Measurements from ENCODE around the gene KMT2C. TPM values are rescaled to one million over a fixed set of nuclear protein-coding genes. Genes with fewer than 3 reads are reported as not detected.

Gene KMT2C
- total and polyA plus RNA-seq, 2 of the 8 experiments (the other 6 are each of a cell fraction or from before 2014, with no cell fraction given), result 9.1 to 40.8 TPM

DNA sequence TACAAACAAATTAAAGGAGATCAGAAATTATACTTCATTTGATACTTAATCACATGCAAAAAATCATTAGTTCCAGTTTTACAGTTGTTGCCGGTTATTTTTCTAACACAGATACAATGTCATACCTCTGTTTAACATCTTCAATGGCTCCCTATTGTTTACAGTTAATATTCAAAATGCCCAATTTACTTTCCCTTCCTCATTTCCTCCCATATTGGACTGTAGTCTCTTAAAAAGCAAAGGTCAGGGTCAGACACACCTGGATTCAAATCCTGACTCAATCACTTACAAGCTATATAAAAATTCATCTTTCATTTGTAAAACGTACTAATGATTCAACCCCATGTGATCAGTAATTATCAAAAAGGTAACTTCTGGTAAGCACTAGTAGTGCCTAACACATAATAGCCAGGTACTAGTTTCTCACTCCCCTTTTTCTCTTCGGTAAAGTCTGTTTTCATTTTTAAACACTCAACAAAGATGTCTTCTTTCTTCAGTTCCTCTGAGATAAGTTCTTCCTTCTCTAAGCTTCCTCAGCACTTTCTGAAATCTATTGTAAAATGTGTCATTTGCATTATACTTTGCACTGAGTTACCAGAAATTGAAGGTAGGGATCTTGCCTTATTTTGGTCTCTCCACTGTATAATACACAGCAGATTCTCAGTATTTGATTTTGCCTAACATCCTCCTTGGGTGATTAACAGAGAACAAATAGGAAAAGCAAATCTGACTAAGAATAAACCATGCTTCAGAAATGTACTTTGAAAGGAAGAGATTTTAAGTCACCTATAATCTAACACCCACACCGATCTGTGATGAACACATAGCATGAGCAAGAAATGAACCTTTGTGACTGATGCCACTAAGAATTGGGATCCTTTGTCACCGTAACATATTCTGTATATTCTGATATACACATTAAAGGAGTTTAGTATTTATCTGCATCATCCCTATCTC, 16.1 kb downstream of the KMT2C start:
- no peak overlapping the region for H2BK12ac ChIP-seq (ENCODE audit: low read depth, low read length)
- H3K27me3 ChIP-seq (replicated peaks in 1 of 4; ENCODE audit: control insufficient read depth in 3 of 4, extremely low read depth in 1 of 4, insufficient read depth in 3 of 4, low read length in 3 of 4), result no peaks in the 10 kb centered on the region
- H3K14ac ChIP-seq (ENCODE audit: insufficient read length), result no peak overlapping the region
- no peak overlapping the region for H4K91ac ChIP-seq (replicated peaks; ENCODE audit: insufficient read length, low read length)
- no peak overlapping the region for H4K5ac ChIP-seq (ENCODE audit: insufficient read length, low read depth, low read length)
- no peak overlapping the region for H3K56ac ChIP-seq (replicated peaks; ENCODE audit: insufficient read length, low read depth, low read length)
- FAIRE-seq (no peak), DNase-seq (ENCODE audit: low read depth in 1 of 2, low spot score in 2 of 2) (no peak)
- H3K23me2 ChIP-seq (ENCODE audit: low read depth, low read length), result no peaks in the 10 kb centered on the region
- peaks cover 0 to 2% of the 10 kb centered on the region in 2 experiments for H4K20me1 ChIP-seq (replicated peaks in 1 of 2; ENCODE audit: control insufficient read depth in 1 of 2, insufficient read depth in 2 of 2, low read length in 2 of 2)
- 89% methylated on average over 5 of the region's 5 CpGs; no CpG with 5 or more reads in 1 of the 2 experiments for WGBS, 2 experiments (ENCODE audit: extremely low coverage in 1 of 2, insufficient coverage in 1 of 2, insufficient read length in 1 of 2, insufficient replicate concordance in 2 of 2, low coverage in 1 of 2, low lambda C conversion rate in 2 of 2, missing lambda C conversion rate in 1 of 2)
- no peak overlapping the region for H2AFZ ChIP-seq (ENCODE audit: low read length)
- no peak overlapping the region for H3K4ac ChIP-seq (replicated peaks; ENCODE audit: insufficient read length, low read depth, low read length)
- H4K8ac ChIP-seq (ENCODE audit: extremely low read depth, insufficient read depth, low read length), result no peak overlapping the region
- no peak overlapping the region for H3K9ac ChIP-seq (replicated peaks in 1 of 4; ENCODE audit: extremely low read depth in 1 of 4, low read depth in 3 of 4, low read length in 3 of 4)
- ChIA-PET CTCF (ENCODE audit: partially characterized antibody) (no interaction called here), POLR2A (ENCODE audit: partially characterized antibody) (no interaction called here)
- H3K23ac ChIP-seq (ENCODE audit: insufficient read length), result no peak overlapping the region
- no peak overlapping the region for H2BK15ac ChIP-seq (ENCODE audit: low read length)
- no peaks in the 10 kb centered on the region for H3K4me1 ChIP-seq (replicated peaks in 1 of 4; ENCODE audit: control insufficient read depth in 3 of 4, insufficient read depth in 4 of 4, low read length in 3 of 4)
- no peak overlapping the region for H2BK120ac ChIP-seq (replicated peaks; ENCODE audit: low read depth, low read length)
- no peak overlapping the region for H2BK5ac ChIP-seq (ENCODE audit: low read depth, low read length)
- H3K18ac ChIP-seq (ENCODE audit: extremely low read depth, low read length), result no peak overlapping the region
- H2BK20ac ChIP-seq (ENCODE audit: low read length), result no peak overlapping the region
- no peaks in the 10 kb centered on the region; a peak in 1 of 8 replicates for H3K36me3 ChIP-seq (ENCODE audit: control insufficient read depth in 2 of 4, insufficient read depth in 4 of 4, low read length in 3 of 4)
- no peak overlapping the region for H3K27ac ChIP-seq (ENCODE audit: low read depth, low read length)
- H3K9me3 ChIP-seq (ENCODE audit: insufficient read depth in 2 of 2, low read depth in 1 of 2, low read length in 1 of 2), result 0 out of 4 replicates have a peak, but pooled peaks cover 0 to 4% of the 10 kb centered on the region in 2 experiments
- H3K4me3 ChIP-seq (ENCODE audit: extremely low read depth in 1 of 4, insufficient read depth in 2 of 4, low read depth in 3 of 4, low read length in 4 of 4), result no peak overlapping the region
- H3K4me2 ChIP-seq (ENCODE audit: insufficient read depth in 1 of 2, low read depth in 2 of 2, low read length in 2 of 2), result no peak overlapping the region
- peaks cover 15 to 94% of the 10 kb centered on the region in 2 experiments for H3K79me2 ChIP-seq (ENCODE audit: control insufficient read depth in 1 of 2, insufficient read depth in 2 of 2, low read length in 2 of 2)
- peaks cover 5% of the 10 kb centered on the region for H3K79me1 ChIP-seq (ENCODE audit: low read depth, low read length)
- H2AK5ac ChIP-seq (ENCODE audit: low read depth, low read length), result no peak overlapping the region
- TF ChIP-seq JUN (IDR thresholded peaks at IDR 0.05; ENCODE audit: low read depth, low read length) (no peak), CTBP2 (IDR thresholded peaks at IDR 0.05; ENCODE audit: borderline replicate concordance, insufficient read depth, insufficient read length, low read length) (no peak), KDM1A (IDR thresholded peaks at IDR 0.05; ENCODE audit: borderline replicate concordance, low read length) (no peak), NRF1 (IDR thresholded peaks at IDR 0.05; ENCODE audit: low read depth, low read length) (no peak), CREB1 (IDR thresholded peaks at IDR 0.05) (no peak), TAF1 (IDR thresholded peaks at IDR 0.05; ENCODE audit: low read depth, low read length) (no peak), SP4 (IDR thresholded peaks at IDR 0.05; ENCODE audit: low read length) (no peak), POLR2AphosphoS5 (IDR thresholded peaks at IDR 0.05; ENCODE audit: low read depth, low read length) (no peak), RBBP5 (IDR thresholded peaks at IDR 0.05; ENCODE audit: borderline replicate concordance, low read depth, low read length) (no peak), RNF2 (IDR thresholded peaks at IDR 0.05; ENCODE audit: borderline replicate concordance, low read depth, low read length, missing control alignments, poor library complexity, severe bottlenecking) (no peak)
- TF ChIP-seq, protein P1, sequence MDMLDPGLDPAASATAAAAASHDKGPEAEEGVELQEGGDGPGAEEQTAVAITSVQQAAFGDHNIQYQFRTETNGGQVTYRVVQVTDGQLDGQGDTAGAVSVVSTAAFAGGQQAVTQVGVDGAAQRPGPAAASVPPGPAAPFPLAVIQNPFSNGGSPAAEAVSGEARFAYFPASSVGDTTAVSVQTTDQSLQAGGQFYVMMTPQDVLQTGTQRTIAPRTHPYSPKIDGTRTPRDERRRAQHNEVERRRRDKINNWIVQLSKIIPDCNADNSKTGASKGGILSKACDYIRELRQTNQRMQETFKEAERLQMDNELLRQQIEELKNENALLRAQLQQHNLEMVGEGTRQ (IDR thresholded peaks at IDR 0.05; ENCODE audit: low read length), result no peak

Measured in H1 (cell line).